Activated B cell treated with CpG ODN at 0.5 μM for 24 hours (primary cell): ENCODE data around the gene NTN3. TPM values are rescaled to one million over a fixed set of nuclear protein-coding genes. Genes with fewer than 3 reads are reported as not detected.

Experiments
- ATAC-seq: fragments of 200-7000 bp; cut with Tn5 transposase; one replicate; pipeline ENCODE4 v1.10.0; 2021; ENCODE audit warnings: low read depth, mild to moderate bottlenecking, moderate library complexity
- CTCF ChIA-PET: fragments of 350-600 bp; sonication (Branson Sonifier 250); formaldehyde crosslinking; loops from one replicate; lab custom pipeline; 2021; ENCODE audit warnings: antibody characterized with exemption; lab: Charles Lee
- POLR2A ChIA-PET: fragments of 350-600 bp; sonication (Branson Sonifier 250); formaldehyde crosslinking; loops from one replicate; lab custom pipeline; 2021; ENCODE audit warnings: antibody characterized with exemption; lab: Charles Lee
- DNase-seq: peaks from one replicate; pipeline ENCODE4 v3.0.0; 2022
- H3K27ac Mint-ChIP-seq: one replicate; pipeline ENCODE4 v1.8.0; 2020; ENCODE audit warnings: mixed read lengths
- H3K27me3 Mint-ChIP-seq: one replicate; pipeline ENCODE4 v1.8.0; 2021; ENCODE audit warnings: mixed read lengths
- H3K36me3 Mint-ChIP-seq: one replicate; pipeline ENCODE4 v1.8.0; 2021; ENCODE audit warnings: low read depth, mixed read lengths
- H3K4me1 Mint-ChIP-seq: one replicate; pipeline ENCODE4 v1.8.0; 2021; ENCODE audit warnings: mixed read lengths
- H3K4me3 Mint-ChIP-seq: one replicate; pipeline ENCODE4 v1.8.0; 2020; ENCODE audit warnings: mild to moderate bottlenecking, mixed read lengths
- H3K9me3 Mint-ChIP-seq: one replicate; pipeline ENCODE4 v1.8.0; 2020; ENCODE audit warnings: mixed read lengths
- CTCF ChIP-seq: fragments of 200-600 bp; IDR thresholded peaks from one replicate; pipeline ENCODE4 v1.8.0; 2022; ENCODE audit warnings: antibody characterized with exemption, mild to moderate bottlenecking
- intact Hi-C: fragments of 100-400 bp; cut with micrococcal nuclease; formaldehyde crosslinking; loops from one replicate; pipeline ENCODE4 v1.15.1; 2024
- total RNA-seq: library from RNA; stranded (reverse); gene quantifications from 2 replicates; pipeline ENCODE4 v1.2.3, GENCODE V29; 2022

Gene NTN3
- not detected in 2 replicates for total RNA-seq

GRCh38 chr16:2471016-2471652 is at the start of gene NTN3:
Gene NTN3, plus strand, starts transcription at chr16:2471297. Its CDS starts 405 bp downstream, at chr16:2471702.
- Mint-ChIP-seq H3K27me3 (peaks cover 20% of the 10 kb centered on the region), H3K27ac (no peak within 1 kb of the TSS), H3K4me1 (peaks cover 49% of the 10 kb centered on the region), H3K4me3 (peak within 1 kb of the TSS; percentile 24), H3K9me3 (no peaks in the 10 kb centered on the region), H3K36me3 (no peaks in the 10 kb centered on the region)
- TF ChIP-seq CTCF, result no peak
- POLR2A ChIA-PET, result interaction anchor here (0.6 to 1.4 kb wide), 4 partner anchors 12 to 589 kb away, joined by 3 to 6 read pairs (median 4); partner anchors contain the start of gene TEDC2
- intact Hi-C loops, result no loop called here
- no peak for ATAC-seq
- CTCF ChIA-PET, result no interaction called here
- no peak for DNase-seq

- Mint-ChIP-seq H3K9me3 (no peaks in the 10 kb centered on the region), H3K4me1 (peaks cover 4% of the 10 kb centered on the region), H3K27ac (no peak overlapping the region), H3K4me3 (no peak overlapping the region), H3K27me3 (no peaks in the 10 kb centered on the region), H3K36me3 (no peaks in the 10 kb centered on the region)
- intact Hi-C loops, result loop anchor here (2.0 to 10.0 kb wide), 2 partner anchors 81 to 197 kb away; partner anchors contain the start of genes ABCA3 and E4F1
- no peak for TF ChIP-seq CTCF
- ChIA-PET CTCF (no interaction called here), POLR2A (no interaction called here)
- ATAC-seq (no peak), DNase-seq (no peak)
Measured at GRCh38 chr16:2422123-2422867, 48.8 kb upstream of the NTN3 start.

- ATAC-seq (no peak), DNase-seq (no peak)
- TF ChIP-seq CTCF, result no peak
- ChIA-PET POLR2A (no interaction called here), CTCF (no interaction called here)
- H3K27me3 Mint-ChIP-seq, result no peaks in the 10 kb centered on the region
- no peaks in the 10 kb centered on the region for H3K36me3 Mint-ChIP-seq
- H3K4me1 Mint-ChIP-seq, result peaks cover 8% of the 10 kb centered on the region
- H3K9me3 Mint-ChIP-seq, result no peaks in the 10 kb centered on the region
- no peak overlapping the region for H3K27ac Mint-ChIP-seq
- intact Hi-C loops, result loop anchor here (10.0 kb wide), 1 partner anchor 200 kb away; the partner anchor contains the start of gene E4F1
- no peak overlapping the region for H3K4me3 Mint-ChIP-seq
Measured at GRCh38 chr16:2424061-2425007, 46.8 kb upstream of the NTN3 start.

GRCh38 chr16:2425008-2425518 is 46.0 kb upstream of the NTN3 start:
- no peak overlapping the region for H3K27ac Mint-ChIP-seq
- ATAC-seq (no peak), DNase-seq (no peak)
- CTCF ChIA-PET, result no interaction called here
- POLR2A ChIA-PET, result no interaction called here
- H3K36me3 Mint-ChIP-seq, result no peaks in the 10 kb centered on the region
- intact Hi-C loops, result loop anchor here (10.0 kb wide), 1 partner anchor 200 kb away; the partner anchor contains the start of gene E4F1
- H3K4me1 Mint-ChIP-seq, result peaks cover 12% of the 10 kb centered on the region
- H3K4me3 Mint-ChIP-seq, result no peak overlapping the region
- H3K9me3 Mint-ChIP-seq, result no peaks in the 10 kb centered on the region
- no peaks in the 10 kb centered on the region for H3K27me3 Mint-ChIP-seq
- TF ChIP-seq CTCF, result no peak
